ENCODE results near the gene LAMB4.

LAMB4 gene

DNA sequence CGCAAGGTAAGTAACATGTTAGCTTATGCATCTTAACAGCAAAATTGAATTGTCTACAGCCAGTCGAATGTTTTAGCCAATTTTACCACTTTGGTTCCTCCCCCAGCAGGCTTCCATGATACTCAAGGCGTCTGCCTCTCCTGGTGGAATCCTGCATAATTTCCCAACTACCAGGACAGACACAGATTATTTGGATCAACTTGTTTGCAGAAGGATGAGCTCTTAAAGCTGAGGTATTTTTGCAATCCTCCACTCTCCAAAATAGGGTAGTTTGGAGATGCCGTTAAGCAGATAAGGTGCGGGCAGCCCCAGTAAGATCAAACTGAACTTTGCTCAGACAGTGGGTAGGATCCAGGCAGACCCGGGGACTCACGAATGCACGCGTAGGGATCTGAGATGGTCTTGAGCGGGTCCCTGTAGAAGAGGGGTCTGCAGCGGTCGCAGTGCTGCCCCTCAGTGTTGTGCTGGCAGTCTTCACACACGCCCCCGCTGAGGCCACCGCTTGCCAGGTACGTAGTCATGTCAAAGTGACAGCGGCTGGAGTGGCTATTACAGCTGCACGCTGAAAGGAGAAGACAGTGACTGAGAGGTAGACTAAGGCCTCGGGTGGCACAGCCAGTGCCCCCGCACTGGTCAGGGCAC is 27.4 kb downstream of the LAMB4 start:
- H3K4me3 ChIP-seq (ENCODE audit: low read length): no peak overlapping the region
- no peak for DNase-seq (ENCODE audit: low read depth)

GRCh38 chr7:108101759-108102158 is 28.4 kb downstream of the LAMB4 start:
- no peak overlapping the region for H3K4me3 ChIP-seq (ENCODE audit: low read length)
- TF ChIP-seq CTCF (IDR thresholded peaks at IDR 0.05; ENCODE audit: insufficient read depth, low read depth, low read length, missing control alignments): no peak
- DNase-seq (ENCODE audit: low read depth): no peak

More for the DNA sequence above, 27.4 kb downstream of the LAMB4 start:
- no peak for TF ChIP-seq CTCF (IDR thresholded peaks at IDR 0.05; ENCODE audit: insufficient read depth, low read depth, low read length, missing control alignments)

GRCh38 chr7:108099713-108100112 is 30.4 kb downstream of the LAMB4 start:
- peak; percentile 45 for DNase-seq (ENCODE audit: low read depth)
- no peak for TF ChIP-seq CTCF (IDR thresholded peaks at IDR 0.05; ENCODE audit: insufficient read depth, low read depth, low read length, missing control alignments)
- H3K4me3 ChIP-seq (ENCODE audit: low read length): no peak overlapping the region

GRCh38 chr7:108097703-108098102 is 32.5 kb downstream of the LAMB4 start:
- peak; percentile 42 for DNase-seq (ENCODE audit: low read depth)
- TF ChIP-seq CTCF (IDR thresholded peaks at IDR 0.05; ENCODE audit: insufficient read depth, low read depth, low read length, missing control alignments): peak; percentile 38
- H3K4me3 ChIP-seq (ENCODE audit: low read length): no peak overlapping the region

DNA sequence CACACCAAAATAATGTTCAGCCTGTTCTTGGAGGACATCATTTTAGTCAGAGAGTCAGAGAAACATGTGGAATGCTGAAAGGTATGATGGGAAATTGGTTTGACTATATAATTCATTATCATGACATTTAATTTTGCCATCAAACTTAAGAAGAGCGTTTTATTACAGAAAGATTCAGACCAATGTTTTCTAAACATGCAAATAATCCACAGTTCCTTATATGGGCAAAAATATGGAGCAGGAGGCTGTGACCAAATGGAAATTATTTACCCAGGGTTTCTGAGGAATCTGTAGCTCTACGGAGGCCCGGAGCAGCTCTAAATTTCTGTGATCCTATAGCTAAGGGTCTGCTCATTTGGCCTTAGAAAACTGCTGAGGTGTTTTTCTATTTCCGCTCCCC is 33.2 kb downstream of the LAMB4 start:
- DNase-seq (ENCODE audit: low read depth): no peak
- H3K4me3 ChIP-seq (ENCODE audit: low read length): no peak overlapping the region
- TF ChIP-seq CTCF (IDR thresholded peaks at IDR 0.05; ENCODE audit: insufficient read depth, low read depth, low read length, missing control alignments): no peak

GRCh38 chr7:108094933-108095710 is 35.0 kb downstream of the LAMB4 start:
- no peak overlapping the region for H3K4me3 ChIP-seq (ENCODE audit: low read length)
- DNase-seq (ENCODE audit: low read depth): peak; percentile 94
- peak; percentile 14 for TF ChIP-seq CTCF (IDR thresholded peaks at IDR 0.05; ENCODE audit: insufficient read depth, low read depth, low read length, missing control alignments)

Data from epithelial cell of esophagus (primary cell).